Gastrocnemius medialis (tissue), 4 donors: ENCODE data around the gene CCDC127. TPM values are rescaled to one million over a fixed set of nuclear protein-coding genes. Genes with fewer than 3 reads are reported as not detected.
"Not testable (repeated sequence)": the region's sequence is repeated elsewhere in the genome, so short reads cannot be mapped to it uniquely, and the experiment has no call there.

Source experiments
- ATAC-seq, 2 donors: fragments of 150-250 bp; one replicate each; pipeline ENCODE4 v1.9.1; 2016
- DNase-seq, 2 donors: peaks; one replicate each; pipeline ENCODE4 v3.0.0-alpha.2; 2019
- H3K27ac ChIP-seq, 4 donors: fragments of 200-600 bp; sonication (generic); 1 replicate in 1 of 4; 2 replicates in 3 of 4; pipeline ENCODE4 v1.5.1; 2016 to 2018; ENCODE audit warnings: mild to moderate bottlenecking in 2 of 4, moderate library complexity in 1 of 4
- H3K27me3 ChIP-seq, 3 donors: fragments of 200-600 bp; sonication (generic) in 2 of 3; 1 replicate in 1 of 3; 2 replicates in 2 of 3; pipeline versions ENCODE4 v1.5.1 to v1.6.0; 2016 to 2019; ENCODE audit warnings: mild to moderate bottlenecking in 1 of 3, moderate library complexity in 1 of 3
- H3K36me3 ChIP-seq, 2 donors: fragments of 200-600 bp; sonication (generic) in 1 of 2; one replicate each; pipeline ENCODE4 v1.5.1; 2017 to 2018
- H3K4me1 ChIP-seq, 2 donors: fragments of 200-600 bp; sonication (generic) in 1 of 2; one replicate each; pipeline ENCODE4 v1.5.1; 2016 to 2017; ENCODE audit warnings: mild to moderate bottlenecking in 2 of 2
- H3K4me3 ChIP-seq, 4 donors: fragments of 200-600 bp; sonication (generic) in 3 of 4; 1 replicate in 1 of 4; 2 replicates in 3 of 4; pipeline ENCODE4 v1.5.1; 2016 to 2019; ENCODE audit warnings: mild to moderate bottlenecking in 2 of 4
- H3K9me3 ChIP-seq, 3 donors: fragments of 200-600 bp; sonication (generic) in 2 of 3; 1 replicate in 1 of 3; 2 replicates in 2 of 3; pipeline ENCODE4 v1.5.1; 2016 to 2019
- CTCF ChIP-seq, 5 experiments: fragments of 450-650 bp in 3 of 5; fragments of 200-600 bp in 2 of 5; sonication (generic) in 2 of 5; IDR thresholded peaks in 4 of 5; conservative IDR thresholded peaks in 1 of 5; 1 replicate in 4 of 5; 2 replicates in 1 of 5; pipeline ENCODE4 v1.5.1; 2016 to 2019; ENCODE audit warnings: antibody characterized with exemption in 5 of 5, mild to moderate bottlenecking in 3 of 5, moderate library complexity in 3 of 5
- POLR2A ChIP-seq, 2 donors: fragments of 450-650 bp; IDR thresholded peaks; one replicate each; pipeline ENCODE4 v1.6.1; 2017; ENCODE audit warnings: antibody characterized with exemption in 2 of 2, mild to moderate bottlenecking in 2 of 2, moderate library complexity in 2 of 2
- in situ Hi-C, 4 donors: fragments of 200-750 bp; cut with MboI; loops; one replicate each; pipeline versions ENCODE4 v1.15.0 to v1.8.0; 2017; ENCODE audit warnings: low sequenced_read_pairs in 4 of 4
- intact Hi-C: fragments of 100-400 bp; cut with DNase I; formaldehyde crosslinking; loops from one replicate; pipeline ENCODE4 v1.15.1; 2023; ENCODE audit warnings: low total_unique reads
- total RNA-seq, 4 donors: library from RNA; depleted of rRNA; stranded (reverse); fragments of >200 nt; gene quantifications; one replicate each; pipeline versions ENCODE4 v1.1.0 to v1.2.3, GENCODE V29; 2016

Gene CCDC127
- total RNA-seq, 4 donors from 2014 or later, result 5.7 to 11.1 (median 7.8) TPM

- peak overlapping the region; percentile 75 to 100 (median 78) for H3K27ac ChIP-seq
- H3K9me3 ChIP-seq, result no peaks in the 10 kb centered on the region
- no peaks in the 10 kb centered on the region for H3K27me3 ChIP-seq
- H3K4me3 ChIP-seq, result no peak overlapping the region
- DNase-seq (no peak), ATAC-seq (no peak)
- intact Hi-C loops (no loop called here), in situ Hi-C loops (no loop called here)
- peaks cover 0 to 8% of the 10 kb centered on the region in 2 donors for H3K36me3 ChIP-seq
- no peak for TF ChIP-seq CTCF (IDR thresholded peaks at IDR 0.05 in 4 of 5, conservative IDR thresholded peaks at IDR 0.05 in 1 of 5)
- no peak for TF ChIP-seq POLR2A (IDR thresholded peaks at IDR 0.05)
- peaks cover 29 to 50% of the 10 kb centered on the region in 2 donors for H3K4me1 ChIP-seq
Measured at GRCh38 chr5:198516-199196, 19.3 kb downstream of the CCDC127 start.

DNA sequence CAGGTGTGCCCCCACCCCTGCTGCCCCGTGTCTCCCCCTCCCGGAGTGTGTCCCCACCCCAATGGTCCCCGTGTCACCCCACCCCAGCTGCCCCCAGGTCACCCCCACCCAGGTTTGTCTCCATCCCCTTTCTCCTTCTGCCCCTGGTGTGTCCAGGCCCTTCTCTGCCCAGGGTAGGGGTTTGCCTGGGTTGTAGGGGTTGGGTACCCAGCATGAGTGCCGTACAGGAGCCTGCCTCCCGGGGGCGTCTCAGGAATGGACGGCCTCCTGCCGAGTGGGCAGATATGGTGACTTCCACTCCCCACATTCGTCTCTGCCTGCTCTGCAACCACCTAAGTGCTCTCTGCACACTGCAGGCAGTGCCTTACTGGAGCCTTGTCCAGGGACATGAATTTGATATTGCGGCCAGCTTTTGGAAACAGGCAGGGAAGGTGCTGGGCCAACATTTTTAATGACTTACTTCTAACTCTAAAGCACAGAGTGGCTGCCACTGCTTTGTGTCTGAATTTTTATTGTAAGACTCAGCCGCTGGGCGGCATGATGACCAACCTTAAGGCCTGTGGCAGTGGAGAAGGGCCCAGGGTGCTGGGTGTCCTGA, 20.0 kb downstream of the CCDC127 start:
- Histone ChIP-seq H3K4me1 (peaks cover 36 to 56% of the 10 kb centered on the region in 2 donors), H3K9me3 (no peaks in the 10 kb centered on the region), H3K27me3 (no peaks in the 10 kb centered on the region), H3K27ac (peak overlapping the region; percentile 75 to 100 (median 78)), H3K36me3 (peaks cover 0 to 1% of the 10 kb centered on the region in 2 donors), H3K4me3 (no peak overlapping the region)
- intact Hi-C loops (no loop called here), in situ Hi-C loops (no loop called here)
- TF ChIP-seq CTCF (IDR thresholded peaks at IDR 0.05 in 4 of 5, conservative IDR thresholded peaks at IDR 0.05 in 1 of 5) (no peak), POLR2A (IDR thresholded peaks at IDR 0.05) (peak in 1 of 2 donors; percentile 10)
- DNase-seq (peak in 1 of 2 donors; percentile 54), ATAC-seq (peak; percentile 24 to 32)

DNA sequence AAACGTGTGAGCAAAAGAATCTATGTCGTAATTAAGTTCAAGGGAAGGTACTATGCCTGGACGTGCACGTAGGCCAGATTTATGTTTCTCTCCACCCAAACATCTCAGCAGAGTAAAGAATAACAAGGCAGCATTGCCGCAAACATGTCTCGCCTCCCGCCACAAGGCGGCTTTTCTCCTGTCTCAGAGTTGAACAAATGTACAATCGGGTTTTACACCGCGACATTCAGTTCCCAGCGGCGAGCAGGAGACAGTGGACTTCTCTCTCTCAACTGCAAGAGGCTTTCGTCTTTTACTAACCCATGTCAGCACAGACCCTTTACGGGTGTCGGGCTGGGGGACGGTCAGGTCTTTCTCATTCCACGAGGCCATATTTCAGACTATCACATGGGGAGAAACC, 20.9 kb downstream of the CCDC127 start:
- ATAC-seq, H3K4me3 ChIP-seq, H3K9me3 ChIP-seq, in situ Hi-C loops, intact Hi-C loops, H3K36me3 ChIP-seq, DNase-seq, H3K27me3 ChIP-seq: not testable (repeated sequence)
- Histone ChIP-seq H3K4me1 (peaks cover 45 to 64% of the 10 kb centered on the region in 2 donors), H3K27ac (peak overlapping the region; percentile 63 to 100 (median 78))
- TF ChIP-seq CTCF (IDR thresholded peaks at IDR 0.05 in 4 of 5, conservative IDR thresholded peaks at IDR 0.05 in 1 of 5), result peak in 1 of 5 experiments; percentile 14

DNA sequence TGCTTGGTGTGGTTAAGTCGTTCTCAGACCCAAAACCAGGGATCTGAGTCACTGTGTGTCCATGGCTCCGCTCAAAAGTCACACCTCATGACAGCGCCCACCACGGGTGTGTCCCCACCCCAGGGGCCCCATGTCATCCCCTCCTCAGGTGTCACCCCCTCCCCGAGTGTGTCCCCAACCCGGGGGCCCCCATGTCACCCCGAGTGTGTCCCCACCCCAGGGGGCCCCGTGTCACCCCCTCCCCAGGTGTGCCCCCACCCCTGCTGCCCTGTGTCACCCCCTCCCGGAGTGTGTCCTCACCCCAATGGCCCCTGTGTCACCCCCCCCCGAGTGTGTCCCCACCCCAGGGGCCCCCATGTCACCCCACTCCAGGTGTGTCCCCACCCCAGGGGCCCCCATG, 21.6 kb downstream of the CCDC127 start:
- H3K27ac ChIP-seq, result peak overlapping the region; percentile 95 to 100 (median 99)
- no peaks in the 10 kb centered on the region for H3K9me3 ChIP-seq
- DNase-seq (no peak), ATAC-seq (no peak)
- no peak overlapping the region for H3K4me3 ChIP-seq
- intact Hi-C loops (no loop called here), in situ Hi-C loops (no loop called here)
- peaks cover 52 to 69% of the 10 kb centered on the region in 2 donors for H3K4me1 ChIP-seq
- H3K36me3 ChIP-seq, result no peaks in the 10 kb centered on the region
- no peaks in the 10 kb centered on the region for H3K27me3 ChIP-seq
- TF ChIP-seq POLR2A (IDR thresholded peaks at IDR 0.05) (no peak), CTCF (IDR thresholded peaks at IDR 0.05 in 4 of 5, conservative IDR thresholded peaks at IDR 0.05 in 1 of 5) (no peak)
